Measurements from ENCODE around the gene SUGCT. TPM values are rescaled to one million over a fixed set of nuclear protein-coding genes. Genes with fewer than 3 reads are reported as not detected.

Gene SUGCT
- total and polyA plus RNA-seq, 2 of the 8 experiments (the other 6 are each of a cell fraction or from before 2014, with no cell fraction given), result 2.8 to 5.4 TPM

GRCh38 chr7:40219917-40220316 is 85.1 kb downstream of the SUGCT start (continued):
- no peak for TF ChIP-seq FOSL1 (IDR thresholded peaks at IDR 0.05; ENCODE audit: insufficient read depth, low read depth, low read length)
- no peak for TF ChIP-seq SP2 (IDR thresholded peaks at IDR 0.05; ENCODE audit: low read length)
- TF ChIP-seq CEBPB (IDR thresholded peaks at IDR 0.05; ENCODE audit: low read depth, low read length), result no peak
- no peak for TF ChIP-seq CHD7 (IDR thresholded peaks at IDR 0.05; ENCODE audit: insufficient replicate concordance, low read length)
